ENCODE measurements around the gene PAQR6. TPM values are rescaled to one million over a fixed set of nuclear protein-coding genes. Genes with fewer than 3 reads are reported as not detected.

Gene PAQR6
- total and polyA plus RNA-seq, 2 of the 8 experiments (the other 6 are each of a cell fraction or from before 2014, with no cell fraction given), result 7.1 to 11.3 TPM

GRCh38 chr1:156293895-156294294, 46.0 kb upstream of the PAQR6 start (continued):
- TF ChIP-seq RAD21 (IDR thresholded peaks at IDR 0.05 in 1 of 2, conservative IDR thresholded peaks at IDR 0.05 in 1 of 2; ENCODE audit: low read depth in 2 of 2, low read length in 2 of 2) (no peak), CBX8 (IDR thresholded peaks at IDR 0.05; ENCODE audit: borderline replicate concordance, low read depth, low read length) (no peak), GTF2F1 (IDR thresholded peaks at IDR 0.05; ENCODE audit: borderline replicate concordance, low read depth, low read length) (no peak), SIRT6 (IDR thresholded peaks at IDR 0.05; ENCODE audit: low read length) (no peak), RFX5 (IDR thresholded peaks at IDR 0.05; ENCODE audit: borderline replicate concordance, low read depth, low read length) (no peak), RBBP5 (IDR thresholded peaks at IDR 0.05; ENCODE audit: borderline replicate concordance, low read depth, low read length) (no peak), CHD1 (IDR thresholded peaks at IDR 0.05; ENCODE audit: low read depth, low read length) (no peak), CEBPB (IDR thresholded peaks at IDR 0.05; ENCODE audit: low read depth, low read length) (no peak)
